Activated T-helper 1 cell treated with Interleukin-2 at 50 U/mL for 16 hours (primary cell): ENCODE data around the gene SPATS2L.

ENCODE experiments used
- DNase-seq: peaks from one replicate; pipeline ENCODE4 v3.0.0-alpha.2; 2020; ENCODE audit warnings: low read depth

The SPATS2L gene

DNA sequence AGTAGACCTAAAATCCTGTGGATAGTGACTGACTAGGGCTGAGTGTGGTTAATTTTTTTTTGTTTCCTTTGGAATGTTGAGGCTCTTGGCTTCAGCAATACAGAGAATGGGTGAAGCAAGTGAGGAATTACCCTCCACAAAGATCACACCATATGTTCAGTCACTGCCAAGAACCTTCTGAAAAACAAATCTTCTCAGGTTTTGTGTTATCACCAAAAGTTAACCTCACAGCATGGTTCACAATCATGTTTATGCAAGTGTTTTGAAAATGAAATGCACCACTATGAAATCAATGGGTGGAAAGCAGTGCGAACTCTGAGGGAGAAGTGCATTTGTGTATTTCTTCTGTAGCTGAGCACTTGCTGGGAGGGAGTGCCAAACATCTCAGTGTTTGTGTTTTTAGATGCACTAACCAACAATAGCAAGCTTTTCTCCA lies 44.4 kb downstream of the SPATS2L start:
- DNase-seq: no peak

DNA sequence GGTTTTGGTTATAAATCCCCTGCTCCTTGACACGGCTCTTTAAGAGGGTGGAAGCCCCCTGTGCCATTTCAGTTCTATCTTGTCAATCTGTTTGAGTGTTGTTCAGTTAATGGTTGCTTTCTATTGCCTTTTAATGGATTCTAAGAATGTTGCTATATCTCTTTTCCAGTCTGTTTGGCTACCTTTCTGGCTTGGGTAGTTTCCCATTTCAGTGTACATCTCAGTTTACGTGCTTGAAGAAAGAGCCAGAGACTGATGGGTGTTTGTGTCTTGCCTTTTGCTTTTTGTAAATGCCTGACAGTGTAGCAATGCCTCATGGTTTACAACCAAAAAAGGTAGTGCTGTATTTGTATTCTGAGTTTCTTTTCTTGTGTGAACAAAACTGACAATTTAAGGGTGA lies 45.3 kb downstream of the SPATS2L start:
- DNase-seq: no peak

DNA sequence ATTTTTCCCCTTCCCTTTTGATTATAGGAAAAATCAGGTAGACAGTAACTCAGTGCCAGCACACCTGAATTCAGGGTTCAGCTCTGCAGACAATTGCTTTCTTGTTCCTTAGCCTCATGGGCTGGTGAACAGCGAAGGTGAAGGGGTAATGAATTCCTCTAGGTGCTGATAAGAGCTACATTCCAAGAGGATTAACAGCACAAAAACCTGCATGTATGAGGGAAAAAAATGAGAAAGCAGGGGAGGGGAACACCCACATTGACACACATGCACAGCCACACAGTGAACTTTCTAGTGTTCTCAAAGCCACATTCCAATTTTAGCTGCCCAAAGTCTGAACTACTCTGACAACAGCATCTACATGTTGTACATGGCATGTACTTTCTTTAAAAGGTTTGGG lies 46.1 kb downstream of the SPATS2L start:
- DNase-seq: no peak

DNA sequence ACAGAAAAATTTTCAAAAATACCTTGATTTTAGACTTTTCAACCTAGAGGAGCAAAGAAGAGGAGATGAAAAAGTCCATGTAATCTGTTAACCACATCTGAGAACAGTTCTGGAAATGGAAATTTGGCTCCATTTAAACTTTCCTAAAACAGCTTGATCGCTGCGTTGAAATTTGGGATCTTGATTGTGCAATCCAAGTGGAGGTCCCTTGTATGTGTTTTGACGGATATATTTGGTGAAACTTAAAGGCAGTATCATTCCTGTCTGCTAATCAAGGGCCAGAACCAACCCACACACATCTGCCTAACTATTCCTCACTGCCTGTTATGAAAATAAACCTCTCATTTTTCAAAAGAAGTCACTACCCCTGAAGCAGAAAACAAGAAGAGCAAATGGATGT lies 46.6 kb downstream of the SPATS2L start:
- DNase-seq: no peak

GRCh38 chr2:200353874-200354273 lies 47.4 kb downstream of the SPATS2L start:
- DNase-seq: no peak

DNA sequence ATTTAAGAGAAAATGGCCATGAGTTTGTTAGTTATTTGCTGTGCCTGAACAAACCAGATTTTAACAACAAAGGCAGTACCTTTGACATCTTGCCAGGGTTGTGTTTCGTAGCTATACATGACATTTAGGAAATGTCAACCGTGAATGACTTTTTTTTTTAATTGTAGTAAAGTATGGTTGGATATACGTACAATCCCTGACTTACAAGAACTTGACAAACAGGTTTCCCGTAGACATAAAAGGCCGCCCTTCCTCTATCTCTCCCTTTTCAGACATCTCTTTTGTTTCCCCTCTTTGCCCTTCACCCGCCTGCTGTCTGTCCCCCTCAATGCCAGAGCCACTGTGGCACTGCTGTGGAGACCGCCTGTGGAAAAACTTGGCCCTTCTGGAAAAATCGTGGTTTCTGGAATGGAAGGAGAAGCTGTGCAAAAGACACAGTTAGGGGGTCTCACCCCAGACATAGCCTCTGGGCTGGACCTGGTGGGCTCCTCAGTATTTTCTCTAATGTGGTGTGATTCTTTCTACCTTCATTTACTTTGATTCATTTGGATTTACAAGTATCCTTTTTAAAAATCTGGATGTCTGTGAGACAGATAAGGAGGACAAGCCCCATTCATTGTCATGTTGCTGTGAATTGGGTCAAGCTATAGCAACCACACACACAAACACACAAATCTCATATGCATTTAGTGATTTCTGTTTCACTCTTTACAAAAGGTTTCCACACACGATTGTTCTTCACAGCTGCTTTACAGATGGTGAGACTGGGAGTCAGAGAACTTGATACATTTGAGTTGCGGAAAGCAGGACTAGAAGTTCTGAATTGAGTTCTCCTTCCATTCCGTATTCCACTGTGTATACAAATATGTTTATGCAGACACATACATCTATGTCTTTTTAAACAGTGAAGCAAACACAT lies 48.6 kb downstream of the SPATS2L start:
- DNase-seq: no peak

DNA sequence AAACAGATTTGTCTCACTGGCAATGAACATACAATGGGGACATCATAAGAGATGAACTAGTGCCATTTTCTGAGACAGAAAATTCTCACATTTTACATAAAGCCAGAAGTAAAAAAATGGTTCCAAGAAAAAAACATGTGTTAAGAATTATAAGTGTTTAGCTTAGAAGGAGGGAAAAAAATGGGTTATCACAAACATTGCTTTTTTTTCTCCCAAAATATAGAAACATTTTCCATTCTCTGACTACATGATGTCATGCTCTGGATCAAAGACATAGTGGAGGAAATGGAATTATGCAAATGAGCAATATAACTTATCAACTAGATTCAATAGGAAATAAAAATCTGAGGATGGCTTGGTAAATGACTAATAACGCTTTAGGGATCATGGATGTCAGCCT lies 49.8 kb downstream of the SPATS2L start:
- no peak for DNase-seq

DNA sequence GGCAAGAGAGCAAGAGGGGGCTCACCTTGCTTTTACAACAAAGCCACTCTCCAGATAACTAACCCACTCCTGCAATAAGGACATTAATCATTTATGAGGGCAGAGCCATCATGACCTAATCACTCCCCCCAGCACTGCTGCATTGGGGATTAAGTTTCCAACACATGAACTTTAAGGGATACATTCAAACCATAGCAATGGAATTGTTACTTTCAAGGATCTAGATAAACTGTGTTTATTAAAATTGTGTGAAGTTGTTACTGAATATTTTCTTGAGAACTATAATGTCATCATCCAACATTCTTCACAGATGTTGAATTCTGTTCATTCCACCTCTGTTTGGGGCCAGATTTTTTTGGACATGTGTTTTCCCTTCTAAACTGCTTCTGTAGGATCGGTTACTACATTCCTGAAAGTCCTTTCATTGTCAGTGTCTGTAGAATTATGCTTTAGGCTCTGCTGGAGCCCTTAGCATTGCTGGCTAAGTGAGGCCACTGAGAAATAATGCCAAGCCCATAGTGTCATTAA lies 50.4 kb downstream of the SPATS2L start:
- DNase-seq: no peak

DNA sequence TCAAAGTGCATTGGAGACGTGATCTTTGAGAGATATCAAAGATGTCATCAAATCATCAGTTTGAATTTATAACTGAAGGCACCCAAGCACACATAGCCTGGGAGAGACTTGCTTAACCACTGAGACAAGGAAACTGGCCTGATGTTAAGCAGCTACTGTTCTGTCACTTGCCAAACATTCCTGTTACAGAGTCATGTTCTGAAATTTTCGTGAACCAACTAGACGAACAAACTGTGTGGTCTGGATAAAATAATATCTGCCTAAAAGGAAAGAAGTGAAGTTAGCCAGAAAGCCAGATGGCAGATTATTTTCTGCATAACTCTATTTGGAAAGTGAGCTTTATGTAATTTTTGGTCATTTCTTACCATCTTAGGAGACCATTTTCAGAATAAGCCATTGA lies 51.4 kb downstream of the SPATS2L start:
- DNase-seq: no peak

- DNase-seq: no peak
Observed at GRCh38 chr2:200359552-200359951, 53.1 kb downstream of the SPATS2L start.

DNA sequence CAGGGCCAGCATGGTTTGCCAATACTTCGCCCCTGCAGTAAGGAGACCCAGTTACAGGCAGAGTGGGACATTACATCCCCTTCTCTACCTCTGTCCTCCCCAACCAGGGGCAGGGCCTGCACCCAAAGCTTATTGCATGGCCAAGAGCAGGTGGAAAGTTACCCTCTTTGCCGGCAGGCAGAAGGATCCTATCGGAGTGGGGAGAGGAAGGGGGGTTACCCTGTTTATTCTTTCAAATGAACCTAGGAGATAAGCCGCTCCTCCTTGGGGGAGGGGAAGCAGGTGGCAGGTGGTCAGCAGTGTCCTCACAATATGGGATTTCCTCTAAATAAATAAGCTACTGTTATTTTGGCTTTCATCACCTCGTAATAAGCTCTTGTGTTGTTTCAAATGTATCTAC lies 53.9 kb downstream of the SPATS2L start:
- no peak for DNase-seq

DNA sequence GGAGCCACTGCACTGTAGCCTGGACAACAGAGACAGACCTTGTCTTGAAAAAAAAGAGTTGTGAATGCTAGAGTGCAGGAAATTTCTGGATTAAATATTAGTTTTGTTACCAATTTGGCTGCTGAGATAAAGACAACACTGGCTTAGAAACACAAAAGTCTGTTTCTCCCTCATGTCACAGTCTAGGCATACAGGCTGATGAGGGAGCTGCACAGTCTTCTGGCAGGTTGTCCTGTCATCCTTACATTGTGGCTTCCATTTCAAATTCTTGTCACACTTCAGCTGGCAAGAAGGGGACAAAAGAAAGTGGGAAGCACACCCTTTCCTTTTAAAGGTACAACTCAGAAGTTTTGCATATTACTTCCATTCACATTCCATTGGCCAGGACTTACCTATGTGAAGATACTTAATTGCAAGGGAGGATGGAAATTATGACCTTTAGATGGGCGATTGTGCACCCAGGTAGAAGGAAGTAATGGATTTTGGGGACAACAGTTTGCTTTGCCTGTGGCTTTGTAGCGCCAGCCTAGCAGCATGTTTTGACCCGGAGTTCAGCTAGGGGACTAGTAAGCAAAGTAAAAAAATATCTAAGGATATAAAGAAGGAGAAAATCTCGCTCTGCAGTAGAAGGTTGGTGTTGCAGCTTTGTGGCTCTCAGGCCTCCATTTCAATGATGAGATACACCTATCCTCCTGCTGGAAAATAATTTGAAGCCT lies 55.9 kb downstream of the SPATS2L start:
- no peak for DNase-seq

GRCh38 chr2:200363279-200363678 lies 56.8 kb downstream of the SPATS2L start:
- no peak for DNase-seq

DNA sequence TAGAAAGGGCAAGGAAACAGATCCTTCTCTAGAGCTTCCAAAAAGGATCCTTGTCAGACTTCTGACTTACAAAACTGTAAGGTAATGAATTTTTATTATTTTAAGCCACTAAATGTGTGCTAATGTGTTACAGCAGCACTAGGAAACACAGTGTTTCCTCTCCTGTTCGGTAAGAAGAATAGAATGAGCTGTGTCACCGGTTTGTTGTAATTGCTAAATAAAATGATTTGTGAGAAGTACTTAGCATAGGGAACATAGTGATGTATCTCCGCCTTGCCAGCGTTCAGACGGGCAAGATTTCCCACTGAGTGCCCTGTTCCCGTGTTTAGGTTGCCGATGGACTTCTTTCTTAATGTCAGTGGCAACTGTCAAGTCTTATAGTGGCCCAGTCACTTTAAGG lies 57.6 kb downstream of the SPATS2L start:
- no peak for DNase-seq

- DNase-seq: no peak
Observed at GRCh38 chr2:200364620-200365019, 58.1 kb downstream of the SPATS2L start.

DNA sequence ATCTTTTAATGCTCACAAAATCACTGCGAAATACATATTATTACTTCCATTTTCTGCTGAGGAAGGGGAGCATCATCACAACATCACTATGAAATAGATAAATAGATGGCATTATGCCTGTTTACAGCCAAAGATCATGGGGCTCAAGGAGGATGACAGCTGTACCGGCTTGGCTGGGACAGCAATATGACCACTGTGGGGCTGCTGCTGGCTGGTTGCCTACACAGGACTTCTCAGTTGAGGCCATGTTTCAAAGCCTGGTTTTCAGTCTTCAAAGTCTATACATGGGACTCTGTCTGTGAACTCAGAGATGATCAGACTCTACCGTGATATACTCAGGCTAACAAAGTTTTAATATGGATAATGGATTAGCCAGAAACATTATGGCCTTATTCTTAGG lies 58.7 kb downstream of the SPATS2L start:
- DNase-seq: no peak

DNA sequence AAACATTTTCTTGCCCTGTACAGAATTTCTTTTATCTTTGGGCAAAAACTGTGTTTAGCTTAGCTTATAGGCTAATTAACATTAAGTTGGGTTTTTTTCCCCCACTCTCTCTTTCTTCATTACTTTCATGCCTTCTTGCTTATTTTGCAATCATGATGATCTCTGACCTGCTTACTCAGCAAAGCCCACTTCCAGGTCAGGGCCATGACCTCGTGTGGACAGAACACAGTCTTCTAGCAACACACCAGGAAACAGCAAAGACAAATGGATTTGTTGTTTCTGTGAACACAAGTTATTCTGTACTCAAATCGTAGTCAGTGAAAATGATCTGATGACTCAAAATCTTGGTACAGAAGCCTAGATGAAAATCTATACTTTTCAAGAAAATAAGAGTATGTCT lies 60.7 kb downstream of the SPATS2L start:
- no peak for DNase-seq

- DNase-seq: no peak
Observed at GRCh38 chr2:200369886-200370285, 63.4 kb downstream of the SPATS2L start.

DNA sequence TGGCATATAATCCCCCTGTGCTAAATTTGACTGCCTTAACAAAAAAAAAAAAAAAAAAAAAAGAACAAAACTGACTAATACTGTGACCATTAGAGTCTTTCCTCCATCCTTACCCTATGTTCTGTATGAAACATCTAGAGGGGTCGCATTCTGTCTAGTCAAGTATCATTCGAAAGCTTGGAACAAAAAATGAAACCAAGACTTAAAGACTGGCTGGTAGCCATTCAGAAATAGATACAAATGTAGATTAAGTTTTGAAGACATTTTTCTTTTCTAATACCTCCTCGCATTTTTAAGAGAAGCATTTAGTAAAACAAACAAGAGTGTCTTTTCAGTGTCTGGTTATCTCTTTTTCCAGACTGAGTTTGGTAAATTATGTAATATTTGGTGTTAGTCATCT lies 66.7 kb downstream of the SPATS2L start:
- DNase-seq: no peak

DNA sequence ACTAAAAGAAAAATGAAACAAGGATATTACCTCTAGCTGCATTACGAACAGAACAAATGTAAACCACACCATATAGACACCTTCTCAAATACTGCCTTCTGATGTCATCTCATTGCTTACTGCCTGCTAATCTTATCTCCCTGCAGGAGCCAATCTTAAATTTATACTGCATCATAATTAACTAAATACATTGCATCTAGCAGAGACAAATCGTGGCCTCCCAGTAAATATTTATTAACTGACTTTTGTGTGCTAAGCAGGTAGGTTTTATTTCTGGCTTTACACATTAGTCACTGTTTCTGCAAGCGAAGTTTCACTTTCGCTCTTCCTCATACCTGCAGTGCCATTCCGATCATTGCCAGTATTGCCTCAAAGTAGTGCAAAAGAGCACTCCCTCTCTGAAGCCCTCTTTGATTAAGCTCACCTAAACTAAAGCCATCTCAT lies 67.5 kb downstream of the SPATS2L start:
- no peak for DNase-seq

- DNase-seq: no peak
Observed at GRCh38 chr2:200376513-200377354, 70.2 kb downstream of the SPATS2L start.
